Measurements from ENCODE around the gene LRRC4.

GRCh38 chr7:128025819-128026218, 5.4 kb downstream of the LRRC4 start:
- TF ChIP-seq POLR2AphosphoS5 (IDR thresholded peaks at IDR 0.05) (no peak), CTCF (IDR thresholded peaks at IDR 0.05 in 8 of 11, conservative IDR thresholded peaks at IDR 0.05 in 3 of 11) (no peak)

Measured in spleen (tissue), 7 donors.